Natural killer cell (primary cell): ENCODE results near the gene DLX4. TPM values are rescaled to one million over a fixed set of nuclear protein-coding genes. Genes with fewer than 3 reads are reported as not detected.

ENCODE experiments used
- ATAC-seq, 3 donors: fragments of 150-1000 bp in 2 of 3; fragments of 200-7000 bp in 1 of 3; cut with Tn5 transposase; 1 replicate in 1 of 3; 2 replicates in 2 of 3; pipeline ENCODE4 v1.10.0; 2021; ENCODE audit warnings: mild to moderate bottlenecking in 2 of 3, moderate library complexity in 2 of 3
- DNase-seq, 2 donors: peaks; one replicate each; pipeline versions ENCODE4 v3.0.0 to v3.0.0-alpha.2; 2013 to 2021; ENCODE audit warnings: mixed read lengths in 1 of 2
- H3K27ac ChIP-seq: one replicate; pipeline ENCODE4 v1.5.1; 2013; ENCODE audit warnings: mild to moderate bottlenecking, low read length
- H3K27me3 ChIP-seq: one replicate; pipeline ENCODE4 v1.6.1; 2013; ENCODE audit warnings: low read length; ENCODE audit not compliant: control insufficient read depth, insufficient read depth
- H3K36me3 ChIP-seq: one replicate; pipeline ENCODE4 v1.6.1; 2013; ENCODE audit warnings: low read length; ENCODE audit not compliant: control insufficient read depth, insufficient read depth
- H3K4me1 ChIP-seq: one replicate; pipeline ENCODE4 v1.6.1; 2013; ENCODE audit warnings: low read length; ENCODE audit not compliant: control insufficient read depth, insufficient read depth
- H3K4me3 ChIP-seq: one replicate; pipeline ENCODE4 v1.5.1; 2013; ENCODE audit warnings: low read length
- H3K9me3 ChIP-seq: one replicate; pipeline ENCODE4 v1.6.1; 2013; ENCODE audit warnings: low read length; ENCODE audit not compliant: control insufficient read depth, insufficient read depth
- H3K27ac Mint-ChIP-seq, 2 donors: one replicate each; pipeline ENCODE4 v1.8.0; 2022; ENCODE audit warnings: mild to moderate bottlenecking in 2 of 2, mixed read lengths in 2 of 2, moderate library complexity in 1 of 2
- H3K27me3 Mint-ChIP-seq, 2 donors: one replicate each; pipeline ENCODE4 v1.8.0; 2022; ENCODE audit warnings: low read depth in 2 of 2, mixed read lengths in 2 of 2
- H3K36me3 Mint-ChIP-seq: one replicate; pipeline ENCODE4 v1.8.0; 2022; ENCODE audit warnings: mixed read lengths
- H3K4me1 Mint-ChIP-seq, 2 donors: one replicate each; pipeline ENCODE4 v1.8.0; 2022; ENCODE audit warnings: mixed read lengths in 2 of 2
- H3K4me3 Mint-ChIP-seq: one replicate; pipeline ENCODE4 v1.8.0; 2022; ENCODE audit warnings: mild to moderate bottlenecking, moderate library complexity, mixed read lengths
- H3K9me3 Mint-ChIP-seq, 2 donors: one replicate each; pipeline ENCODE4 v1.8.0; 2022; ENCODE audit warnings: mixed read lengths in 2 of 2
- CTCF ChIP-seq: fragments of 200-600 bp; IDR thresholded peaks from one replicate; pipeline ENCODE4 v1.8.0; 2022; ENCODE audit warnings: antibody characterized with exemption
- WGBS: methylation state at CpG from one replicate; pipeline ENCODE4 v1.1.7; 2013; ENCODE audit warnings: missing lambda C conversion rate; ENCODE audit not compliant: insufficient coverage; 5-methylcytosine and 5-hydroxymethylcytosine counted together
- intact Hi-C: fragments of 100-400 bp; cut with micrococcal nuclease; formaldehyde crosslinking; loops from one replicate; pipeline ENCODE4 v1.14.2; 2022
- total RNA-seq, 4 donors: library from RNA; stranded (reverse); fragments of 120-200 nt in 1 of 4; gene quantifications; one replicate each; pipeline versions ENCODE4 v1.2.3 to v1.2.4, GENCODE V29; 2013 to 2022

DLX4 gene
- total RNA-seq, 3 donors from 2014 or later (not counting 1 experiment from before 2014, with no cell fraction given): 0.35 to 1.1 TPM; not detected in 1

GRCh38 chr17:49992191-49992932 is 23.4 kb downstream of the DLX4 start:
- intact Hi-C loops: no loop called here
- Histone ChIP-seq H3K27ac (no peak overlapping the region), H3K27me3 (peaks cover 57% of the 10 kb centered on the region), H3K4me1 (peaks cover 31% of the 10 kb centered on the region), H3K4me3 (no peak overlapping the region), H3K9me3 (no peaks in the 10 kb centered on the region), H3K36me3 (no peaks in the 10 kb centered on the region)
- ATAC-seq (no peak), DNase-seq (no peak)
- WGBS: 78% methylated on average over 13 of the region's 13 CpGs
- Mint-ChIP-seq H3K36me3 (no peaks in the 10 kb centered on the region), H3K27me3 (peaks cover 70 to 78% of the 10 kb centered on the region in 2 donors), H3K4me3 (peak overlapping the region; percentile 11), H3K27ac (no peak overlapping the region), H3K9me3 (no peaks in the 10 kb centered on the region), H3K4me1 (peaks cover 17 to 30% of the 10 kb centered on the region in 2 donors)
- no peak for TF ChIP-seq CTCF

GRCh38 chr17:49992933-49993422 is 24.0 kb downstream of the DLX4 start:
- DNase-seq: no peak
- H3K27me3 Mint-ChIP-seq: peaks cover 66 to 72% of the 10 kb centered on the region in 2 donors

GRCh38 chr17:49993423-49994060 is 24.6 kb downstream of the DLX4 start:
- no peak overlapping the region for H3K27ac Mint-ChIP-seq
- no peaks in the 10 kb centered on the region for H3K36me3 Mint-ChIP-seq
- peak overlapping the region; percentile 95 for H3K4me3 Mint-ChIP-seq
- Histone ChIP-seq H3K27ac (no peak overlapping the region), H3K36me3 (no peaks in the 10 kb centered on the region), H3K4me3 (no peak overlapping the region), H3K4me1 (peaks cover 38% of the 10 kb centered on the region), H3K27me3 (peaks cover 62% of the 10 kb centered on the region), H3K9me3 (no peaks in the 10 kb centered on the region)
- peaks cover 66% of the 10 kb centered on the region in 2 donors for H3K27me3 Mint-ChIP-seq
- under 1% methylated on average over 77 of the region's 77 CpGs for WGBS
- TF ChIP-seq CTCF: no peak
- DNase-seq (peak in 1 of 2 donors; percentile 51), ATAC-seq (peak in 2 of 3 donors; percentile 18 to 31)
- intact Hi-C loops: no loop called here
- no peaks in the 10 kb centered on the region for H3K9me3 Mint-ChIP-seq
- H3K4me1 Mint-ChIP-seq: peaks cover 17 to 34% of the 10 kb centered on the region in 2 donors

More at GRCh38 chr17:49992933-49993422, 24.0 kb downstream of the DLX4 start:
- Histone ChIP-seq H3K27ac (no peak overlapping the region), H3K4me1 (peaks cover 32% of the 10 kb centered on the region), H3K4me3 (no peak overlapping the region), H3K36me3 (no peaks in the 10 kb centered on the region), H3K27me3 (peaks cover 60% of the 10 kb centered on the region), H3K9me3 (no peaks in the 10 kb centered on the region)
- H3K27ac Mint-ChIP-seq: no peak overlapping the region
- H3K4me1 Mint-ChIP-seq: peaks cover 17 to 30% of the 10 kb centered on the region in 2 donors
- H3K9me3 Mint-ChIP-seq: no peaks in the 10 kb centered on the region
- ATAC-seq: no peak
- peak overlapping the region; percentile 42 for H3K4me3 Mint-ChIP-seq
- TF ChIP-seq CTCF: no peak
- intact Hi-C loops: no loop called here
- no peaks in the 10 kb centered on the region for H3K36me3 Mint-ChIP-seq
- 26% methylated on average over 23 of the region's 23 CpGs for WGBS
